NCI-H146 (cell line): ENCODE measurements around the gene PCLAF.

Experiments
- DNase-seq: peaks from one replicate; lab custom pipeline; 2025; lab: John Stamatoyannopoulos, UW

PCLAF gene

GRCh38 chr15:64315216-64315615 lies 66.0 kb downstream of the PCLAF start:
- no peak for DNase-seq

- no peak for DNase-seq
These were observed 66.8 kb downstream of the PCLAF start for GRCh38 chr15:64314456-64314855.
